ENCODE data around the gene NRG3. TPM values are rescaled to one million over a fixed set of nuclear protein-coding genes. Genes with fewer than 3 reads are reported as not detected.
A peak's percentile ranks its signal among the peaks of the same experiment; 100 is the strongest.

Gene NRG3
- total RNA-seq, 8 experiments from 2014 or later, result 0.28 to 17.2 (median 13.6) TPM; not detected in 1

DNA sequence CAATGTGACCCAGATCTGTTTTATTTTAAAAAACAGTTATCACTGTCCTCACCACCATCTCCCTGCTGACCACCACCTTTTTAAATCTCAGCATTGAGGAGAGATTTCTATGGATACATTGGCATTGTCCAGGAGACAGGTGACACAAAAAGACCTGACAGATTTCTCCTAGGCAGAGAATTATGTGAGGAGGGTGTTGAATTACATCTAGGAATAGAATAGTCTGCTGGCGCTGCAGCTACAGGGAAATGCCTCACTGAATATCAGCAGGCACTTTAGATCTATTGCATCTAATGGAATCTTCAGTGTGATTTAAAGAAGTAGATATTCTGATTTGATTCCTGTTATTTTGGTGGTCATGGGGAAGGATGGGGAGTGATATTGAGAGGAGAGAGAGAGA, 593.5 kb downstream of the NRG3 start:
- in situ Hi-C loops (cut with MboI; ENCODE audit: low pct_unique_long_range_greater_than_20kb in 2 of 9, low sequenced_read_pairs in 9 of 9, unreplicated experiment in 9 of 9), result no loop called here
- peak in 5 of 8 experiments; percentile 38 to 75 (median 53) for ATAC-seq (replicated peaks in 6 of 8)
- no peak overlapping the region for H3K27ac ChIP-seq
- H3K4me1 ChIP-seq (replicated peaks in 1 of 2), result peaks cover 8 to 25% of the 10 kb centered on the region in 2 donors
- no peak overlapping the region for H3K4me3 ChIP-seq
- 0 to 50% (median 17%) methylated on average over 1 of the region's 1 CpG; no CpG with 5 or more reads in 3 of the 10 experiments for WGBS, 10 experiments

- peak in 5 of 8 experiments; percentile 68 to 86 (median 77) for ATAC-seq (replicated peaks in 6 of 8)
- peaks cover 8 to 19% of the 10 kb centered on the region in 2 donors for H3K4me1 ChIP-seq (replicated peaks in 1 of 2)
- WGBS, 10 experiments, result 32 to 89% (median 72%) methylated on average over 3 to 5 of the region's 5 CpGs; no CpG with 5 or more reads in 1 of the 10 experiments
- in situ Hi-C loops (cut with MboI; ENCODE audit: low pct_unique_long_range_greater_than_20kb in 2 of 9, low sequenced_read_pairs in 9 of 9, unreplicated experiment in 9 of 9), result no loop called here
- H3K4me3 ChIP-seq, result no peak overlapping the region
- no peak overlapping the region for H3K27ac ChIP-seq
Measured at GRCh38 chr10:82472406-82473335, 597.7 kb downstream of the NRG3 start.

DNA sequence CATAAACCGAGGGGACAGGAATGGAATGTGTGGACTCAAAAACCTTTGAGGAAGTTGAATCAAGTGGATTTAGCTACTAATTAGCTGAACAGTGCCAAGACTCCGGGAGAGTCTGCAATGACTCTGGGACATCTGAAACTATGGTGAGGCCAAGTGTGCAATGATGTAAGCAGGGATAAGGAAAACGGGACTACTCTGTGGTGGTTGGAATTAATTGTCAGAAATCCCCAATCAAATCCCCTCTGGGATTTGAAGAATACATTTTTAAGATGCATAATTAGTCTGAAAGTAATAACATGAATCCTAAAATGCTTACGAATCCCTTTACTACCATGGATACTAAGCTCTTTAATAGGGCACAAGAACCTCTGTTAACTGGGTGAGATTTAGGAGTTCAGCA, 602.8 kb downstream of the NRG3 start:
- no peaks in the 10 kb centered on the region for H3K4me1 ChIP-seq (replicated peaks in 1 of 2)
- ATAC-seq (replicated peaks in 6 of 8), result no peak
- H3K27ac ChIP-seq, result no peak overlapping the region
- 0 to 100% (median 44%) methylated on average over 1 to 4 of the region's 4 CpGs for WGBS, 10 experiments
- no peak overlapping the region for H3K4me3 ChIP-seq
- in situ Hi-C loops (cut with MboI; ENCODE audit: low pct_unique_long_range_greater_than_20kb in 2 of 9, low sequenced_read_pairs in 9 of 9, unreplicated experiment in 9 of 9), result no loop called here

GRCh38 chr10:82492647-82493046, 617.7 kb downstream of the NRG3 start:
- 0 to 100% (median 79%) methylated on average over 1 to 2 of the region's 2 CpGs; no CpG with 5 or more reads in 1 of the 10 experiments for WGBS, 10 experiments
- no peak for ATAC-seq (replicated peaks in 6 of 8)

DNA sequence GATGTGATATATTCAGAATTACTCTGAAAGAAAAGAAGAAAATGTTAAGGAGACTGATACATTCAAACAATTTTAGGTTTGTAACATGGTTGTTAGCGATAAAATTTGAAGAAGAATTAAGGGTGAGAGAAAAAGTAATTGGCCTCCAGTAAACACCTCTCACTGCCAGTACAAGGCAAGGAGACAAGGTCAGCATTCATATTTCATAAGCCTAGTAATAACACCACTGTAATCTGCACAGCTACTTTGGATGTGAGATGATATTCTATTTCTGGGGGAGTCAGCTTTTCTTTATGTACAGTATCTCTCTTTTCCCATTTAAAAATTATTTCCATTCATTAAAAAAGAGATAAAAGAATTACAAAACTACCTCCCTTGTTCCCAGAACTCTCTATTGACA, 621.1 kb downstream of the NRG3 start:
- no peak overlapping the region for H3K27ac ChIP-seq
- ATAC-seq (replicated peaks in 6 of 8), result no peak
- peaks cover 0 to 4% of the 10 kb centered on the region in 2 donors for H3K4me1 ChIP-seq (replicated peaks in 1 of 2)
- in situ Hi-C loops (cut with MboI; ENCODE audit: low pct_unique_long_range_greater_than_20kb in 2 of 9, low sequenced_read_pairs in 9 of 9, unreplicated experiment in 9 of 9), result no loop called here
- H3K4me3 ChIP-seq, result no peak overlapping the region
- WGBS, 10 experiments, result 0 to 100% (median 53%) methylated on average over 1 of the region's 1 CpG; no CpG with 5 or more reads in 2 of the 10 experiments

More at GRCh38 chr10:82492647-82493046, 617.7 kb downstream of the NRG3 start:
- Histone ChIP-seq H3K4me3 (no peak overlapping the region), H3K27ac (no peak overlapping the region), H3K4me1 (replicated peaks in 1 of 2) (peaks cover 0 to 4% of the 10 kb centered on the region in 2 donors)
- in situ Hi-C loops (cut with MboI; ENCODE audit: low pct_unique_long_range_greater_than_20kb in 2 of 9, low sequenced_read_pairs in 9 of 9, unreplicated experiment in 9 of 9), result no loop called here

GRCh38 chr10:82497439-82497838, 622.4 kb downstream of the NRG3 start:
- no peak overlapping the region for H3K4me3 ChIP-seq
- ATAC-seq (replicated peaks in 6 of 8), result peak in 2 of 8 experiments; percentile 18 to 19
- peaks cover 0 to 4% of the 10 kb centered on the region in 2 donors for H3K4me1 ChIP-seq (replicated peaks in 1 of 2)
- in situ Hi-C loops (cut with MboI; ENCODE audit: low pct_unique_long_range_greater_than_20kb in 2 of 9, low sequenced_read_pairs in 9 of 9, unreplicated experiment in 9 of 9), result no loop called here
- 0 to 100% (median 80%) methylated on average over 1 to 2 of the region's 2 CpGs; no CpG with 5 or more reads in 1 of the 10 experiments for WGBS, 10 experiments
- H3K27ac ChIP-seq, result no peak overlapping the region

GRCh38 chr10:82498976-82499375, 624.0 kb downstream of the NRG3 start:
- in situ Hi-C loops (cut with MboI; ENCODE audit: low pct_unique_long_range_greater_than_20kb in 2 of 9, low sequenced_read_pairs in 9 of 9, unreplicated experiment in 9 of 9), result no loop called here
- H3K4me3 ChIP-seq, result no peak overlapping the region
- no peak for ATAC-seq (replicated peaks in 6 of 8)

DNA sequence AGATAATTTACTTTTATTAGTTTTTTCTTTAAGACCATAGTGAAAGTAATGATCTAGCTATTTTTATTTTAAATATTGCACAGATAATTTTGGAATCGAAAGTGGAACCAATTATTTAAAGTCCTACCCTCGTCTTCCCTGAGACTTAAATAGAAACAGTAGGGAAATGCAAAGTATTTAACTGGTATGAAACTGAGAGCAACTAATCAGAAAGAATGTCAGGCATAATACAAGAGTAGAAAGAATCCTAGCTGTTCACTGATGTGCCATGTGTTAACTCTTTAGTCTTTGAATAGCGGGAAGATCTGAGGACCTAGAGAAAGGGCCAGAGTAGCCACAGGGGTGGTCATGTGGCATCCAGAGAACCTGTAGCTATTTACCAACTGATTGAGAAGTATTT, 630.0 kb downstream of the NRG3 start:
- no peak overlapping the region for H3K27ac ChIP-seq
- 0 to 100% (median 56%) methylated on average over 1 to 3 of the region's 3 CpGs; no CpG with 5 or more reads in 1 of the 10 experiments for WGBS, 10 experiments
- H3K4me1 ChIP-seq (replicated peaks in 1 of 2), result no peaks in the 10 kb centered on the region
- no peak overlapping the region for H3K4me3 ChIP-seq
- peak in 1 of 8 experiments; percentile 18 for ATAC-seq (replicated peaks in 6 of 8)
- in situ Hi-C loops (cut with MboI; ENCODE audit: low pct_unique_long_range_greater_than_20kb in 2 of 9, low sequenced_read_pairs in 9 of 9, unreplicated experiment in 9 of 9), result no loop called here

More at GRCh38 chr10:82498976-82499375, 624.0 kb downstream of the NRG3 start:
- Histone ChIP-seq H3K4me1 (replicated peaks in 1 of 2) (peaks cover 0 to 4% of the 10 kb centered on the region in 2 donors), H3K27ac (no peak overlapping the region)

- WGBS, 10 experiments, result 0 to 100% (median 84%) methylated on average over 1 to 3 of the region's 3 CpGs; no CpG with 5 or more reads in 2 of the 10 experiments
- in situ Hi-C loops (cut with MboI; ENCODE audit: low pct_unique_long_range_greater_than_20kb in 2 of 9, low sequenced_read_pairs in 9 of 9, unreplicated experiment in 9 of 9), result no loop called here
- Histone ChIP-seq H3K4me1 (replicated peaks in 1 of 2) (no peaks in the 10 kb centered on the region), H3K4me3 (no peak overlapping the region), H3K27ac (no peak overlapping the region)
- ATAC-seq (replicated peaks in 6 of 8), result no peak
Measured at GRCh38 chr10:82506680-82507376, 631.8 kb downstream of the NRG3 start.

DNA sequence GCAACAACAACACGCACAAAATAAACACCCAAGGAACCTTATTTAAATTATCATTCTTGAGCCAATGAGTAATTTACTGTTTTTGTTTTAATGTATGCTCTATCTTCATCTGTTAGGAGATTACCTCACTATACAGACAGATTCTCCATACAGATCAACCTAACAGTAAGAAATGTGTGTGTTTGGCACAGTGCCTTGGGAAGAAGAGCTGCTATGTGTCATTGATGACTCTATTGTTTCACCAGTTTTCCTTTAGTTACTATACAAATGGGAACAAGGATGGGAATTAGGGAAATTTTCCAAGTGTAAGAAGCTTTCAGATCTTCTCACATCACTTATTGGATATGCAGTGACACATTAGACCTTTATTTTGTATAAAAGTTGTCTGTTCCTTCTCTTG, 640.3 kb downstream of the NRG3 start:
- in situ Hi-C loops (cut with MboI; ENCODE audit: low pct_unique_long_range_greater_than_20kb in 2 of 9, low sequenced_read_pairs in 9 of 9, unreplicated experiment in 9 of 9), result no loop called here
- 0 to 100% (median 25%) methylated on average over 1 of the region's 1 CpG; no CpG with 5 or more reads in 3 of the 10 experiments for WGBS, 10 experiments
- Histone ChIP-seq H3K4me1 (replicated peaks in 1 of 2) (peaks cover 0 to 29% of the 10 kb centered on the region in 2 donors), H3K27ac (no peak overlapping the region), H3K4me3 (no peak overlapping the region)
- no peak for ATAC-seq (replicated peaks in 6 of 8)

DNA sequence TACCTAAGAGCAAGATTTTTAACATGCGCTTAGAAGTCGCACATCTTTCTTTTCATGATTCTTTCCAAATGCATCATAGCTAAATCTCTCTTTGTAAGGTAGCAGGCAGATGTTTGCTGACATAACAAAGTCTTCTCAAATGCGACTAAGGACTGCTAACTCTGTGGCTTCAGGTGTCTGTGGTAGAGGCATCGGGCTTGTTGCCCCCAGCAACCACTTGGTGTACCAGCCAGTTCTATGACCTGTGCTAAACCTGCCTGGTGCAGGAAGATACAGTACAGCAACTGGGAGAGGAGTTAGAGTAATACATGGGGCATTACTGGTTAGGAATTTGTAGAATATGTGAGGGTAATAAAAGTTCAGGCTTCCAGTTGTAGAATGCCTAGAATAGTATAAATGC, 654.1 kb downstream of the NRG3 start:
- peak in 1 of 8 experiments; percentile 21 for ATAC-seq (replicated peaks in 6 of 8)
- WGBS, 10 experiments, result 0 to 100% (median 88%) methylated on average over 1 to 4 of the region's 4 CpGs; no CpG with 5 or more reads in 1 of the 10 experiments
- no peak overlapping the region for H3K27ac ChIP-seq
- H3K4me3 ChIP-seq, result no peak overlapping the region
- H3K4me1 ChIP-seq (replicated peaks in 1 of 2), result peaks cover 0 to 9% of the 10 kb centered on the region in 2 donors
- in situ Hi-C loops (cut with MboI; ENCODE audit: low pct_unique_long_range_greater_than_20kb in 2 of 9, low sequenced_read_pairs in 9 of 9, unreplicated experiment in 9 of 9), result no loop called here

- no peak overlapping the region for H3K27ac ChIP-seq
- no peak for ATAC-seq (replicated peaks in 6 of 8)
- H3K4me3 ChIP-seq, result no peak overlapping the region
- in situ Hi-C loops (cut with MboI; ENCODE audit: low pct_unique_long_range_greater_than_20kb in 2 of 9, low sequenced_read_pairs in 9 of 9, unreplicated experiment in 9 of 9), result no loop called here
- H3K4me1 ChIP-seq (replicated peaks in 1 of 2), result peaks cover 0 to 11% of the 10 kb centered on the region in 2 donors
- WGBS, 10 experiments, result 11 to 100% (median 78%) methylated on average over 1 to 3 of the region's 3 CpGs; no CpG with 5 or more reads in 1 of the 10 experiments
Measured at GRCh38 chr10:82535457-82535856, 660.5 kb downstream of the NRG3 start.

- Histone ChIP-seq H3K4me1 (replicated peaks in 1 of 2) (peaks cover 0 to 8% of the 10 kb centered on the region in 2 donors), H3K4me3 (no peak overlapping the region), H3K27ac (no peak overlapping the region)
- in situ Hi-C loops (cut with MboI; ENCODE audit: low pct_unique_long_range_greater_than_20kb in 2 of 9, low sequenced_read_pairs in 9 of 9, unreplicated experiment in 9 of 9), result no loop called here
- no peak for ATAC-seq (replicated peaks in 6 of 8)
Measured at GRCh38 chr10:82536668-82537067, 661.7 kb downstream of the NRG3 start.

Data from motor neuron (in vitro differentiated cells).